GM18517 (cell line): ENCODE results near the gene STIP1.

Experiments used
- ATAC-seq: cut with Tn5 transposase; IDR thresholded peaks from one replicate; pipeline ENCODE4 v1.9.1; 2021; ENCODE audit warnings: mild to moderate bottlenecking, moderate library complexity; ENCODE audit not compliant: unreplicated experiment

STIP1 gene

DNA sequence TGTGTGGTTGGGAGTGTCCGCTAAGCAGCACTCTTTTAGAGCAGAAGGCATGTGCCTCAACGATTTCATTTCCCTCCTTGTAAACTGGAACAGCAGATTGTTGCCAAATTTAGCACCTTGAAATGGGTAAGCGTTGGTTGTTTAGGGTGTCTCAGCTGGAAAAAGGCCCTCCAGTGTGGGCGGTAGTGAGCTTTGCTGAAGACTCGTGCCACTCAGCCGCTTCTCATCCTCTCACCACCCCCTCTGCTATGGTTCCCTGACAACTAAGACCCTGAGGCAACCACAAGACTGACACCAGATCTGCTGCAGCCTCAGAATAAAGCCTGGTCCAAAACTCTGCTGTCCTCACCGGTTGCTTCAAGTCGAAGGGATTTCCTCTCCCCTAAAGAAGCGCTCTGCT, 10.7 kb downstream of the STIP1 start:
- no peak for ATAC-seq

DNA sequence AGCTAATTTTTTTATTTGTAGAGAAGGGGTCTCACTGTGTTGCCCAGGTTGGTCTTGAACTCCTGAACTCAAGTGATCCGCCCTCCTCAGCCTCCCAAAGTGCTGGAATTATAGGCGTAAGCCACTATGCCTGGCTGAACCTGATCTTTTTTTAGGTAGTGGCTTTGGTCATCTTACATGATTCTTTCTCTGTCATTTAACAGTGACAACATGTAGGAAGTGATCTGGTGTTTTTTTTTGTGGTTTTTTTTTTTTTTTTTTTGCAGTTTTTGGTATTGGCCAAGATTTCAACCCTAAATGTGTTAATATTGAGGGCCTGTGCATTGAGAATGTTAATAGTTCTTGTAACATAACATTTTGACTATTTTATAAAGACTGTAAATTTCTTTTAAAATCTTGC, 12.5 kb downstream of the STIP1 start:
- no peak for ATAC-seq

DNA sequence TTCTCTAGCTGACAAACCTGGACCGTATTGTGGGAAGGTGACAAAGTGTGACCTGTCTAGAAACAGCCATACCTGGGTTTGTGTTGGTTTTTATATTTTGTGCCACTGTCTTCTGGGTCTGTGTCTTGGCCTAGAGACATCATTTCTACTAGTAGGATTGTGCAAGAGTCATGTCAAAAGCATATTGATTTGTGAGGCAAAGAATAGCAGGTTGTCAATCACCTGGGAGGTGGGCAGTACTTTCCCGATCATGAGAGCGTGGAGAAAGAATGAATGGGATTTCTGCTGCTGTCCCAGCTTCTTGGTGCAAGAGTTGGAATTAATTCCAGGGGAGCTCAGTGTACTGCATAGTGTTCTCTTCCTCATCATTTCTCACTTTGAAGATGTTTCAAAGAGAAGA, 15.6 kb downstream of the STIP1 start:
- no peak for ATAC-seq

DNA sequence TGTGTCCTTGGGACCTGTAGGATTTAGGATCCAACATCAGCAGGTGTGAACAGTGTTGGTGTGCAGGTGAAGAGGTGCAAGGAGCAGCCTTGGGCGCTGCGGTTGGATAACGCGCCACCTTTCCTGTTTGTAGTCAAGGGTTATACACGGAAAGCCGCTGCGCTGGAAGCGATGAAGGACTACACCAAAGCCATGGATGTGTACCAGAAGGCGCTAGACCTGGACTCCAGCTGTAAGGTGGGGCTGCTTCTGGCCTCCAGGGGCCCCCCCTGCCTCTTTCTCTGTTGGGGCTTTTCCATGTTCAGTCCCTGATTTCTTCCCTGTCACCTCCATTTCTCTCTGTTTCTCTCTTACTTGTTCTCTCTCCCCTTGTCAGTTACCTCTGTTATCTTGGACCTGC, 17.0 kb downstream of the STIP1 start:
- no peak for ATAC-seq

DNA sequence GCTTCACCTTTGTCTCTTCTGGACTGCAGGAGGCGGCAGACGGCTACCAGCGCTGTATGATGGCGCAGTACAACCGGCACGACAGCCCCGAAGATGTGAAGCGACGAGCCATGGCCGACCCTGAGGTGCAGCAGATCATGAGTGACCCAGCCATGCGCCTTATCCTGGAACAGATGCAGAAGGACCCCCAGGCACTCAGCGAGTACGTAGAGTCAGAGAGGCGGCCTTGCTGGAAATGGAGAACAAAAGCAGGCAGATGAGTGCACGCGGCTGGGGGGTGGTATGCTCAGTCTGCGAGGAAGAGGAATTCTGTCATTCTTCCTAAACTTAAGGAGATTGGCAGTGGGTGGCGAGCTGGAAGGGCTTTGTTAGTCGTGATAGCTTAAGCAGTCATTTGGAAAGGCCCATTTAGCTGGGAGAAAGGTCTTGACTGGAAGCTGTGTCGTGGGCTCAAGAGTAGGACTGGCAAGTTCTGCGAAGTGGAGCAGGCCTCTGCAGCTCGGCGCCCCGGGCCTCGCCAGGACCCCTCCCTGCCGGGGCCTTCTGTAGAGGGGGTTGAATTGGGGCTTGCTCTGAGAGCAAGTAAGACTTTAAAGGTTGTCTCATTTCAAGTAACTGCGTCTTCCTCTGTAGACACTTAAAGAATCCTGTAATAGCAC, 17.6 kb downstream of the STIP1 start:
- no peak for ATAC-seq

DNA sequence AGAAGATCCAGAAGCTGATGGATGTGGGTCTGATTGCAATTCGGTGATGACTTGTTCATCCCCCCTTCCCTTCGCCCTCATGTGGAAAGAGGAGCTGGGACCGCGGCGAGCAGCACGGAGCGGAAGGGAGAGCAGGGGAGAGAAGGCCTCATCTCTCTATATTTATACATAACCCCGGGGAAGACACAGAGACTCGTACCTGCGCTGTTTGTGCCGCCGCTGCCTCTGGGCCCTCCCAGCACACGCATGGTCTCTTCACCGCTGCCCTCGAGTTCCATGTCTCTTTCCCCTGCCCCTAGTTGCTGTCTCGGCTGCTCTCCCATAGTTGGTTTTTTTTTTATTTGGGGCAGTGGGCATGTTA, 18.1 kb downstream of the STIP1 start:
- ATAC-seq: no peak

DNA sequence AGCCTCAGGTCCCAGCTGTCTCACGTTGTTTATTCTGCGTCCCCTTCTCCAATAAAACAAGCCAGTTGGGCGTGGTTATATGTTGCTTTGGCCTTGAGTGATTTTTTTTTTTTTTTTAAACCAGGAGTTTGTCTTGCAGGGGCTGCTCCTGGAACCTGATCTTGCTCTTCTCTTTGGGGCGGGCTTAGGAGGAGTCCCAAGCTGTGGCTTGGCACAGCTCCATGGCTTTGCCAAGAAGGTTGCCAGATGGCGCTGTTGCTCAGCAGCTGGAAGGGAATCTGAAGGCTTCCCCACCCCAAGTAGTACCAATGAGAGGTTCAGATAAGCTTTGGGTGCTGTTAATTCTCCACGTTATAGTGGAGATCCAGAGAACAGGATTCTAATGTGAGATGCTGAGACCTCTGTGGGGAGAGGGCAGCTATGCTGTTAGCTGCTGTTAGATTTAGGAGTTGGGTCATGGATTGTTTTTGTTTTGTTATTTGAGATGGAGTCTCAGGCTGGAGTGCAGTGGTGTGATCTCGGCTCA, 18.6 kb downstream of the STIP1 start:
- ATAC-seq: no peak

DNA sequence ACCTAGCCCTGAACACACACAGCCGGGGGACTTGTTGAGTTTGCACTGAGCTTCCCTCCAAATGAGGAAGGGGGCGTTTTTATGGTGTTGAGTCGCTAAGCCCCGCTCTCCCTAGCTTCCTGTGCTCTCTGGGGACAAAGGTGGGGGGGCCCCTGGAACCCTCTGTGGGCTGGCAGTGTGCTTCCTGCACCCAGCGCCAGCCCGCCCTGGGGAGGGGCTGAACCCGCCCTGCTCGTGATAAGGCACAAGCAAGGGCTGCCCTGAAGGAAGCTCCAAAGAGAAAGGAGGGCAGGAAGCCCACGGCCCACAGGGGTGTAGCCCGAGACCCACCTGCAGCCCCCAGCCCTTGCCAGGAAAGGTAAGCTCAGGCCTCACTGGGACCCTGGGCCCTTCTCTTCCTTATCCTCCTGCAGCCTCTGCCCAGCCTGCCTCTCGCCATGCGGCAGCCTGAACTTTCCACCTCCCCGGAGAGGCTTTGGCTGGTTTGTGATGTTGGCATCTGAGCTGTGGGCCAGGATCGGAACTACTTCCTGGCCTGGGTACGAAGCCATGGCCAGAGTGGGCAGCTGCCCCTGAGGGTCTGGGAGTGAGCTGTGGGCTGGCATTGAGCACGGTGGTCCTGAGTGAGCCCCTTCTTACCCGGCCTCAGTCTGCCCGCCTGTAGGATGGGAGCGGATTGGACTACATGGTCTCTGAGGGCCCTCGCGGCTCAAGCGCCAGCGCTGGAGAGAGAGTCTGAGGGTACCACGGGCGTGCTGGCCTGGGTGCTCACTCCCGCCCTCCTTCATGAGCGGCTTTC, 20.7 kb downstream of the STIP1 start, which contains the start of gene FERMT3:
FERMT3 (plus strand) TSS at position 265 of the 799 bp plus-strand sequence. CDS start 644 bp downstream, outside the sequence.
- ATAC-seq: peak; percentile 15

DNA sequence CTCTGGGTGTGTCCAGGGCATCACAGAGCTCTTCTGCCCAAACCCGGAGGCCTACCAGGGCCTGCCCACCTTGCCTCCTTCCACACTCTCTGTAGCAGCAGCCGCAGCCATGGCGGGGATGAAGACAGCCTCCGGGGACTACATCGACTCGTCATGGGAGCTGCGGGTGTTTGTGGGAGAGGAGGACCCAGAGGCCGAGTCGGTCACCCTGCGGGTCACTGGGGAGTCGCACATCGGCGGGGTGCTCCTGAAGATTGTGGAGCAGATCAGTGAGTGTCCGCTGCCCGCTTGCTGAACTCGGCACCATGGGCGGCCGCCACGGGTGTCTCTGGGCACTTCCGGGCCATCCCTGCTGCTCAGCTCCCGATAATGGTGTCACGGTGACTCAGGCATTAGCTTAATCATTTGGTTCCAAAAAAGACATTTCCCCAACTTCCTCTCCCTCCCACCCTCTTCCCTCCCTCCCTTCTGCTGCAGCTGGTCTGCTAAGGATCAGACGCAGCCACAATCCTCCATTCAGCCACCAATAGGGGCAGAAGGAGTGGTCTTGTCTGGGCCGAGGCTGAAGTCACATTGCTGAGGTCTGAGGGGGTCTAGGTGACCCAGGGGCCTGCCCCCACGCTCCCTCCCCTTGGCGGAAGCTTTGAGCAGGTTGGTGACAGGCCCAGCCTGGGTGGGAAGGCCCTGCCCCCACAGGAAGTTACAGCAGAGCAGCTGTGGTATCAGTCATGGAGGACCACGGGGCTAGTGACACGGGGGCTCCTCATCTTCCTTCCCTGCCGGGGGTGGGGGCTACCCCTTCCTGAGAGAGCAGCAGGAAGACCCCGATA, 21.5 kb downstream of the STIP1 start:
- ATAC-seq: peak; percentile 47

DNA sequence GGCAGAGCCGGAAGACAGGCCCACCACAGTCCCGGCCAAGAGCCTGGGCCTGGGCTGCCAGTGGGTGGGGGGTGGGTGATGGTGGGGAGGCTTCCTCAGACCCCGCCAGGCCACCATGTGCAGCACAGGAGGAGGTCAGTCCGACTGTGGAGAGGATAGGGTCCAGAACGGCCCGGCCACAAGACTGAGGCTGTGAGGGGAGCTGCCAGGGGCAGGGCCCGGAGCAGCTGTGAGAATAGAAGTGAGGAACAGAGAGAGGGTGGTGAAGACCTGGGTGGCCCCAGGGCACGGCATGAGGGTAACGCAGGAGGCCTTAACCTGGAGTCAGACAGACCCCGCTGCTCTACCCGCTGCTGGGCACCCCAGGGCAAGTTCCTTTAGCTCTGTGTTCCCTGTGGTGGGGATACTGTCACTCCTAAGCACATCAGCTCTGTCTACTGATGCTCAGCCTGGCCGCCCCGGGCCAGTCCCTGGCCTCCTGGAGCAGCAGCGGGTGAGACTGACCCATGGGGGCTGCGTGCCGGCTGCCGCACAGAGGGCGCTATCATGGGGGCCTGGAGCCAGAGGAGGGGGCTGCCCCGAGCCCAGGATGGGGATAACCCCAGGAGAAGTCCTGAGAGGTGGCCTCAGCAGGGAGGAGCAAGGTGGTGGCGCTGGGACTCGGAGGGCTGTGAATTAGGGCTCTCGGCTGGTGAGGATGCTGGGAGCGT, 22.3 kb downstream of the STIP1 start:
- no peak for ATAC-seq

DNA sequence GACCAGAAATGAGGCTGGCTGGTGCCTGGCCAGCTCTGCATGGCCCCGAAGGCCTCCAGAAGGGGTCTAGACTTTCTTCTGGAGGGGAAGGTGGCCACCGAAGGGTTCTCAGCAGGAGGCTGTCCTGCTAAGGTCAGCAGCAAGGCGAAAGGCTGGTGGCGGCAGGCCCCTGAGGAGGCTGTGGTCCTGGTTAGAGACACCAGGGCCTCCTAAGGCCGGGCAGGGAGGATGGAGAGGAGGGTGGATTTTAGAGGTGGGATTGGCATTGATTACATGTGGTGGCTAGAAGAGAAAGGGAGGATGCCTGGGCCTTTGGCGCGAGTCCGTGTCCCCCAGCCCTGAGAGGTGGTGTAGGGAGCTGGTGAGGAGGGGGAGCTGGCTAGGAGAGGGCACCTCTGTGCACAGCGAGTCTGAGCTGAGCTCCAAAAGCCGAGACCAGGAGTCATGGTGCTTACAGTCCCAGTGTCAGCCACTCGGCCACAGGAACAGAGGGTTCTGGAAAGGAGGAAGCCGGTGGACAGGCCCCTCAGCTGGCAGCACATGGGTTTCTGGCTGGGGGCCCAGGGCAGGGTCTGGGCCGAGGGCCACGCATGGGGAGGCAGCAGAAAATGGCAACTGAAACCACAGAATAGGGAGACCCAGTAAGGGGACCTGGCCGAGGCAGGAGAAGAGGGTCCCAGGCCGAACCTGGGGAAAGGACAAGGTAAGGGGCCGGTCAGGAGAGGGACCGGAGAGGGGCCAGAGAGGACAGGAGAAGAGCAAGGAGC, 23.0 kb downstream of the STIP1 start:
- no peak for ATAC-seq

DNA sequence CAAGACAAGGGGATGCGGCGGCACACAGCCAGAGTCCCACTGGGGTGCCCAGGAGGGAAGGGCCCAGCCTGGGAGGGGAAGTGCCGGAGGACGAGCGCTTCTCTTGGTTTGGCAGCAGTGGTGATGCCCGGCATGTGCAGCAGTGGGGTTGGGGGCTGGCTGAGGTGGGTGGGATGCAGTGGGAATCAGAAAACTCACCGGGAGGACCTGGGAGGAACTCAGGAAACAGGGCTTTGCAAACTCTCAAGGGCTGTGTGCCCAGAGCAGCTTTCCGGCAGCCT, 23.5 kb downstream of the STIP1 start:
- ATAC-seq: no peak

DNA sequence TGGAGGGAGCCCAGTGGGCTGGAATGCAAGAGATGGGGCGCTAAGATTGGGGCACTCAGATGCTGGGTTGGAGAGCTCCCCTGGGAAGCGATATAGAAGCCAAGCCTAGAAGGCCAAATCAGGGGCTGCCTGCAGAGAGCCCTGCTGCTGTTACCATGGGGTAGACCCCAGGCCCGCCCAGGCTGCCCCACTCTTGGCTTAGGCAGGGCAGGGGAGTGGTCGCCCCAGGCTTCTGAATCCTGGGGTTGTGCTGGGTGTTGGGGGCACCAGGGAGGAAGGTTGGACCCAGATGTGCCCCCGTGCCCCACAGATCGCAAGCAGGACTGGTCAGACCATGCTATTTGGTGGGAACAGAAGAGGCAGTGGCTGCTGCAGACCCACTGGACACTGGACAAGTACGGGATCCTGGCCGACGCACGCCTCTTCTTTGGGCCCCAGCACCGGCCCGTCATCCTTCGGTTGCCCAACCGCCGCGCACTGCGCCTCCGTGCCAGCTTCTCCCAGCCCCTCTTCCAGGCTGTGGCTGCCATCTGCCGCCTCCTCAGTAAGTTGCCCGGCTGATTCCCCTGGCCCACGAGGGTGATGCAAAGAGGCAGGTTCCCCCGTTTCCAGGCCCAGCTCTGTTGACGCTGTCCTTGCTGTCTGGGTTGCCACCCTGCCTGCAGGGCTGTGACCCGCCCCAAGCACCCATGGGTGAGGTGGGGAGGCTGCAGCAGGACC, 24.5 kb downstream of the STIP1 start:
- no peak for ATAC-seq

DNA sequence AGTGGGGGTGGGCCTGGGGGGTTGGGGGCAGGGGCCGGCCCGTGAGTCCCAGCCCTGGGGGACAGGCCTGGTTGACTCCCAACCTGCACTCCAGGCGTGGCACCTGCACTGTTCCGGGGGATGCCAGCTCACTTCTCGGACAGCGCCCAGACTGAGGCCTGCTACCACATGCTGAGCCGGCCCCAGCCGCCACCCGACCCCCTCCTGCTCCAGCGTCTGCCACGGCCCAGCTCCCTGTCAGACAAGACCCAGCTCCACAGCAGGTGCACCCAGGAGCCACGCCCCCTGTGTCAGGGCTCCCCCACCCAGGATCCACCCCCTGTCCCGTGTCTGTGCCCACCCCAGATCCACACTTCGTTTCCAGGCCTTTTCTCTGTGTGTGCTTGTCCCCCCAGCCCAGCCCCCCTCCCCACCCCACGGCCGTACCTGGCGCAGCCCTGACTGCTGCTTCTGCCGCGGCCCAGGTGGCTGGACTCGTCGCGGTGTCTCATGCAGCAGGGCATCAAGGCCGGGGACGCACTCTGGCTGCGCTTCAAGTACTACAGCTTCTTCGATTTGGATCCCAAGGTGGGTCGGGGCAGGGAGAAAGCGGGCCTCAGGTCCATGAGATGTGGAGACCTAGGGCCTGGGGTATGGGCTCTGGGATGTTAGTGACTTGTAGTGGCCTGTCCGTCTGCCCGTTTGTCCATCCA, 25.4 kb downstream of the STIP1 start:
- no peak for ATAC-seq

DNA sequence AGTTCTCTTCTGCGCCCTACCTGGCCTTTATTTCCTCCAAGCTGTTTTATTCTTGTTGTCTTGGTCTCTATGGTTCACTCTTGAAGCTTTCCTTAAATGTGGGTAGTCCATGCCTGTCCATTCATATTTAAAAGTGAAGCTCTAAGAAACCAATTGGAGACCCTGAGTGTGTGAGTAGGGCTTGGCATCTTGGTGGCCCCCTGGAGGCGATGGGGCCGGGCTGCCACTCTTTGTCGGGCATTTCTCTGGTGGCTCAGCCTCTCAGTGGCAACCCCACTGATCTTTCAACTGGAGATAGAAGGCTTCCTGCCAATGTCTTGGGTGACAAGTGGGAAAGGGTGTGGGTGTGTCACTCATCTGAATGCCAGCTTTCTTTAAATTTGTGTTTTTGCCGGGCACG, 30.9 kb downstream of the STIP1 start:
- no peak for ATAC-seq

DNA sequence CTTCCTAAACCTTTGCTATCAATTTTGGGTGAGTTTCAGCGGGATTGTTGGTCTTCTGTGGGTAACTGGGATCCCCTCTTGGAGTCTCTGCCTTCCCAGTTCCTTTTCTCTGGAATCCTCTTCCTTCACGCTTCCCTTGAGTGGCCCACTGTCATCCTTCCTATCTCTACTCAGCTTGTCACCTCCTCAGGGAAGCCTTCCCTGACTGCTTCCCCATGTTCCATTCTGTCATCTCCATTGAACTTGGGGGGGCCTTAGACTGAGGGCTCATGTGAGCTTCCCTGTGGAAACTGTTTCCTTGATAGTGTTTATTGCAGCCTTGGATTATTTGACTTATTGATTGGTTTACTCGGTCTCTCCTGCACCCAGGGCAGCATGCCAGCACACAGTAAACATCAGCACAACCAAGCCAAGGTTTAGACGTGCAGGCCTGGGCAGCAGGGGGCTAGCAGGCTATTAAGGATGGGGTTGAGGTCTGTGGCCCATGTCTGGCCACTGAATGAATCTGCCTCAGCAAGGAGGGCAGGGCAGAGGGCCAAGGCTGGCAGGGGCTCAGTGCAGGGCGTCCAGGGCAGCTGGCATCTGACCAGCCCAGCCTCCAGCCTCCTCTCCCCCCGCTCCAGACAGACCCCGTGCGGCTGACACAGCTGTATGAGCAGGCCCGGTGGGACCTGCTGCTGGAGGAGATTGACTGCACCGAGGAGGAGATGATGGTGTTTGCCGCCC, 32.8 kb downstream of the STIP1 start:
- no peak for ATAC-seq

DNA sequence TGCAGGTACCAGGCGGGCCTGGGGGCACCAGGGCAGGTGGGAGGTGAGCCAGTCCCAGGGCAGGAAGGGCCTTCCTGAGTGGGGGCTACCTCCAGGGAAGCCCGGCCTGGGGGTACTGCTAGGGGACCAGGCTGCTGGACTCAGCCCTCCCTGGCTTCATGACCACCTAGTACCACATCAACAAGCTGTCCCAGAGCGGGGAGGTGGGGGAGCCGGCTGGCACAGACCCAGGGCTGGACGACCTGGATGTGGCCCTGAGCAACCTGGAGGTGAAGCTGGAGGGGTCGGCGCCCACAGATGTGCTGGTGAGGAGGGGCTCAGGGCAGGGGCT, 33.3 kb downstream of the STIP1 start:
- no peak for ATAC-seq

DNA sequence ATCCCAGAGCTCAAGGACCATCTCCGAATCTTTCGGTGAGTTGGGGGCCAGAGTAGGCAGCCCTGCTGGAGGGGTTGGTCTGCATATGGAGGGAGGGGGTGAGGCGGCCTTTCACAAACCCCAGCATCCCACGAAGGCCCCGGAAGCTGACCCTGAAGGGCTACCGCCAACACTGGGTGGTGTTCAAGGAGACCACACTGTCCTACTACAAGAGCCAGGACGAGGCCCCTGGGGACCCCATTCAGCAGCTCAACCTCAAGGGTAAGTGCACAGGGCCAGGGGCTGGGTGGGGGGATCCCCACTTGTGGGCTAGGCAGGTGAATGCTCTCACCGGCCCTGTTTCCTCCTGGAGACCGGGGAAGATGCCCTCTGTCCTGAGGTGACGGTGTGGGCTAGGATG, 33.8 kb downstream of the STIP1 start:
- no peak for ATAC-seq

DNA sequence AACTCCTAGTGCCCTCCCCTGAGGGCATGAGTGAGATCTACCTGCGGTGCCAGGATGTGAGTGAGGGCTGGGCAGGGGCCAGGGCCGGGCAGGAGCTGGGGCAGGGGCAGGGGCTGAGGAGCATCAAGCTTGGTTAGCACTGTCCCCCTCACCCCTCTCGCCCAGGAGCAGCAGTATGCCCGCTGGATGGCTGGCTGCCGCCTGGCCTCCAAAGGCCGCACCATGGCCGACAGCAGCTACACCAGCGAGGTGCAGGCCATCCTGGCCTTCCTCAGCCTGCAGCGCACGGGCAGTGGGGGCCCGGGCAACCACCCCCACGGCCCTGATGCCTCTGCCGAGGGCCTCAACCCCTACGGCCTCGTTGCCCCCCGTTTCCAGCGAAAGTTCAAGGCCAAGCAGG, 34.3 kb downstream of the STIP1 start:
- ATAC-seq: no peak
